ENCODE results near the gene HCFC1. TPM values are rescaled to one million over a fixed set of nuclear protein-coding genes. Genes with fewer than 3 reads are reported as not detected.

The HCFC1 gene
- total and polyA plus RNA-seq, 2 of the 8 experiments (the other 6 are each of a cell fraction or from before 2014, with no cell fraction given): 24.9 to 117 TPM

GRCh38 chrX:153925739-153926551 is 45.7 kb downstream of the HCFC1 start, which contains the start of gene ARHGAP4 (continued):
- TF ChIP-seq SUZ12 (IDR thresholded peaks at IDR 0.05; ENCODE audit: low read length) (no peak), POLR2AphosphoS5 (IDR thresholded peaks at IDR 0.05; ENCODE audit: low read depth, low read length) (peak; percentile 93), YY1 (IDR thresholded peaks at IDR 0.05; ENCODE audit: low read depth, low read length) (0 out of 2 replicates have a peak, but pooled peaks have one; percentile 12), TBP (IDR thresholded peaks at IDR 0.05; ENCODE audit: low read depth, low read length) (no peak; the same call in 1 of the 2 replicates)
- TF ChIP-seq, protein P1, sequence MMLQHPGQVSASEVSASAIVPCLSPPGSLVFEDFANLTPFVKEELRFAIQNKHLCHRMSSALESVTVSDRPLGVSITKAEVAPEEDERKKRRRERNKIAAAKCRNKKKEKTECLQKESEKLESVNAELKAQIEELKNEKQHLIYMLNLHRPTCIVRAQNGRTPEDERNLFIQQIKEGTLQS (IDR thresholded peaks at IDR 0.05; ENCODE audit: insufficient read depth, low read depth, low read length): no peak
